Gastrocnemius medialis (tissue), 4 donors: ENCODE results near the gene BDKRB2.

Source experiments
- POLR2A ChIP-seq, 2 donors: fragments of 450-650 bp; IDR thresholded peaks; one replicate each; pipeline ENCODE4 v1.6.1; 2017; ENCODE audit warnings: antibody characterized with exemption in 2 of 2, mild to moderate bottlenecking in 2 of 2, moderate library complexity in 2 of 2
- TF ChIP-seq, protein P1 (sequence below), 5 experiments: fragments of 450-650 bp in 3 of 5; fragments of 200-600 bp in 2 of 5; sonication (generic) in 2 of 5; IDR thresholded peaks in 4 of 5; conservative IDR thresholded peaks in 1 of 5; 1 replicate in 4 of 5; 2 replicates in 1 of 5; pipeline ENCODE4 v1.5.1; 2016 to 2019; ENCODE audit warnings: antibody characterized with exemption in 5 of 5, mild to moderate bottlenecking in 3 of 5, moderate library complexity in 3 of 5

DNA sequence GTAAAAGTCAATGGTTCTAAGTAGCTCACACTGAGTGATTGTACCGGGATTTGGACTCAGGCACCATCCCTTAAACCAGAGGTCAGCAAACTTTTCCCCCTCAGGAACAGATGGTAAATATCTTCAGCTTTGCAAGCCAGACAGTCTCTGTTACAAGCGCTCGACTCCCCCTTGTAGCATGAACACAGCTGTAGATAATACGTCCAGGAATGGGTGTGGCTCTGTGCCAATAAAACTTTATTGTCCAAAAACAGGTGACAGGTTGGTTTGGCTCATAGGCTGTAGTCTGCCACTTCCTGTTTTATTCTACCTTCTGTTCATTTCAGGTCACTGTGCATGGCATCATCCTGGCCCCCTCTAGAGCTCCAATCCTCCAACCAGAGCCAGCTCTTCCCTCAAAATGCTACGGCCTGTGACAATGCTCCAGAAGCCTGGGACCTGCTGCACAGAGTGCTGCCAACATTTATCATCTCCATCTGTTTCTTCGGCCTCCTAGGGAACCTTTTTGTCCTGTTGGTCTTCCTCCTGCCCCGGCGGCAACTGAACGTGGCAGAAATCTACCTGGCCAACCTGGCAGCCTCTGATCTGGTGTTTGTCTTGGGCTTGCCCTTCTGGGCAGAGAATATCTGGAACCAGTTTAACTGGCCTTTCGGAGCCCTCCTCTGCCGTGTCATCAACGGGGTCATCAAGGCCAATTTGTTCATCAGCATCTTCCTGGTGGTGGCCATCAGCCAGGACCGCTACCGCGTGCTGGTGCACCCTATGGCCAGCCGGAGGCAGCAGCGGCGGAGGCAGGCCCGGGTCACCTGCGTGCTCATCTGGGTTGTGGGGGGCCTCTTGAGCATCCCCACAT is 58.9 kb downstream of the BDKRB2 start:
- no peak for TF ChIP-seq POLR2A (IDR thresholded peaks at IDR 0.05)
- TF ChIP-seq, protein P1, sequence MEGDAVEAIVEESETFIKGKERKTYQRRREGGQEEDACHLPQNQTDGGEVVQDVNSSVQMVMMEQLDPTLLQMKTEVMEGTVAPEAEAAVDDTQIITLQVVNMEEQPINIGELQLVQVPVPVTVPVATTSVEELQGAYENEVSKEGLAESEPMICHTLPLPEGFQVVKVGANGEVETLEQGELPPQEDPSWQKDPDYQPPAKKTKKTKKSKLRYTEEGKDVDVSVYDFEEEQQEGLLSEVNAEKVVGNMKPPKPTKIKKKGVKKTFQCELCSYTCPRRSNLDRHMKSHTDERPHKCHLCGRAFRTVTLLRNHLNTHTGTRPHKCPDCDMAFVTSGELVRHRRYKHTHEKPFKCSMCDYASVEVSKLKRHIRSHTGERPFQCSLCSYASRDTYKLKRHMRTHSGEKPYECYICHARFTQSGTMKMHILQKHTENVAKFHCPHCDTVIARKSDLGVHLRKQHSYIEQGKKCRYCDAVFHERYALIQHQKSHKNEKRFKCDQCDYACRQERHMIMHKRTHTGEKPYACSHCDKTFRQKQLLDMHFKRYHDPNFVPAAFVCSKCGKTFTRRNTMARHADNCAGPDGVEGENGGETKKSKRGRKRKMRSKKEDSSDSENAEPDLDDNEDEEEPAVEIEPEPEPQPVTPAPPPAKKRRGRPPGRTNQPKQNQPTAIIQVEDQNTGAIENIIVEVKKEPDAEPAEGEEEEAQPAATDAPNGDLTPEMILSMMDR (IDR thresholded peaks at IDR 0.05 in 4 of 5, conservative IDR thresholded peaks at IDR 0.05 in 1 of 5) = no peak
